Cardiac muscle cell (in vitro differentiated cells and primary cell): Measurements from ENCODE around the gene PCDH9. TPM values are rescaled to one million over a fixed set of nuclear protein-coding genes. Genes with fewer than 3 reads are reported as not detected.
A peak's percentile ranks its signal among the peaks of the same experiment; 100 is the strongest.
"Not testable (repeated sequence)": the region's sequence is repeated elsewhere in the genome, so short reads cannot be mapped to it uniquely, and the experiment has no call there.

ENCODE experiments used
- DNase-seq, 2 donors: peaks; one replicate each; pipeline versions ENCODE4 v3.0.0 to v3.0.0-alpha.2; 2010 to 2017; ENCODE audit warnings: low read depth in 1 of 2, low spot score in 1 of 2
- H3K27ac ChIP-seq: fragments of 200-600 bp; sonication (generic); 2 replicates; pipeline ENCODE4 v1.5.1; 2016
- H3K27me3 ChIP-seq: fragments of 200-600 bp; sonication (generic); 2 replicates; pipeline ENCODE4 v1.6.0; 2016; ENCODE audit warnings: control low read depth
- H3K36me3 ChIP-seq: fragments of 200-600 bp; sonication (generic); 2 replicates; pipeline ENCODE4 v1.5.1; 2016; ENCODE audit warnings: control low read depth
- H3K4me1 ChIP-seq: fragments of 200-600 bp; sonication (generic); 2 replicates; pipeline ENCODE4 v1.8.1; 2017; ENCODE audit warnings: low read depth, mild to moderate bottlenecking, mixed run types
- H3K4me3 ChIP-seq: fragments of 200-600 bp; sonication (generic); 2 replicates; pipeline ENCODE4 v1.5.1; 2016; ENCODE audit warnings: mild to moderate bottlenecking
- H3K9me3 ChIP-seq: fragments of 200-600 bp; sonication (generic); 2 replicates; pipeline ENCODE4 v1.5.1; 2017; ENCODE audit warnings: low read depth, mild to moderate bottlenecking, control low read depth
- CTCF ChIP-seq: IDR thresholded peaks from 2 replicates; pipeline ENCODE4 v1.5.1; 2012; ENCODE audit warnings: low read depth, mild to moderate bottlenecking, low read length
- polyA plus RNA-seq: library from polyadenylated mRNA; unstranded; fragments of >200 nt; fragmentation: Nextera tagmentation; extraction: Ambion mirVana; gene quantifications from 2 replicates; pipeline ENCODE4 v1.2.1, GENCODE V29; 2016
- total RNA-seq: library from RNA; depleted of rRNA; stranded (reverse); fragments of >200 nt; gene quantifications from 2 replicates; pipeline ENCODE4 v1.2.3, GENCODE V29; 2016

PCDH9 gene
- total and polyA plus RNA-seq, 2 experiments from 2014 or later = 1.6 to 2.3 TPM

DNA sequence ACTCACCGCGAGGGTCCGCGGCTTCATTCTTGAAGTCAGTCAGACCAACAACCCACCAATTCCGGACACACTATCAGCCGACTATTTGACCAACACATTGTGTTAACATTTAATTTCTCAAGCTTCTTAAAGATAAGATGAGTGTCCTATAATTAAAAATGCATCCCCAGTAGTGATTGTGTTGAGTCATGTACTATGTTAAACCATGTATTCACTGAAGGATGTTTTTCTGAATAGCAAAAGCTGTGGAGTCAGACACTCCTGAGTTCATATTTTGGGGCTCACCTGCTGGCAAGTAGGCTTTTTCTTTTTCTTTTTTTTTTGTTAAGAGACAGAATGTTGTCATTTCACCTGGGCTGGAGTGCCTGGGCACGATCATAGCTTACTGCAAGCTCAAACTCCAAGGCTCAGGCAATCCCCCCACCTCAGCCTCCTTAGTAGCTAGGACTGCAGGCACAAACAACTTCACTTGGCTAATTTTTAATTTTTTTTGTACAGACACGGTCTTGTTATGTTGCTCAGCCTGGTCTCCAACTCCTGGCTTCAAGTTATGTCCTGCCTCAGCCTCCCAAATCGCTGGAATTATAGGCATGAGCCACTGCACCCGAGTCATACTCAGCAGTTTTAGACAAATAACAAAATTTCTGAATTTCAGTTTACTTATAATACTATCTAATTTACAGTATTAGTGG, 606.9 kb downstream of the PCDH9 start:
- no peaks in the 10 kb centered on the region for H3K36me3 ChIP-seq
- no peak for TF ChIP-seq CTCF
- no peaks in the 10 kb centered on the region for H3K4me1 ChIP-seq

GRCh38 chr13:66621906-66622447, 608.2 kb downstream of the PCDH9 start:
- not testable (repeated sequence) for H3K36me3 ChIP-seq, H3K4me3 ChIP-seq, DNase-seq, H3K4me1 ChIP-seq, H3K27ac ChIP-seq, H3K9me3 ChIP-seq, H3K27me3 ChIP-seq

More for the DNA sequence above, 606.9 kb downstream of the PCDH9 start:
- no peaks in the 10 kb centered on the region for H3K27me3 ChIP-seq
- no peak for DNase-seq
- H3K4me3 ChIP-seq = no peak overlapping the region
- H3K27ac ChIP-seq = no peak overlapping the region
- H3K9me3 ChIP-seq = no peaks in the 10 kb centered on the region

DNA sequence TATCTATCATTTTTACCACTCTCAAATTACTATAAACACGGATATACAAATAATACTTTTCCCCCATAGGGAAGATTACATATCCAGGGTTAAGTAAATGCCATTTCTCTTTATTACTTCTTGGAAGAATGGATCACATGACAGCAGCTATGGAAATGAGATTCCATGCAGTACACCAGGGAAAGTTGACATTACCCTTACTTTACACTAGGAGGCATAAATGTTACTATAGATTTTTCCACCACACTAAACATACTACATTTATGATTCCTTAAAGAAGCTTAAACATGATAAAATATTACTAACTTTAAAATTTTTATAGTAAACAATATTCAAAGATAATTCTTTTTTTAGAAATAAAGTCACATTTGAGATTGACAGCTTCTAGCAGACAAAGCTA, 611.4 kb downstream of the PCDH9 start:
- peak; percentile 55 for TF ChIP-seq CTCF
- Histone ChIP-seq H3K4me1 (no peaks in the 10 kb centered on the region), H3K27me3 (no peaks in the 10 kb centered on the region), H3K27ac (no peak overlapping the region), H3K9me3 (no peaks in the 10 kb centered on the region), H3K4me3 (no peak overlapping the region), H3K36me3 (no peaks in the 10 kb centered on the region)
- peak; percentile 10 to 62 for DNase-seq

GRCh38 chr13:66617786-66618185, 612.4 kb downstream of the PCDH9 start:
- Histone ChIP-seq H3K27me3 (no peaks in the 10 kb centered on the region), H3K9me3 (no peaks in the 10 kb centered on the region), H3K4me3 (no peak overlapping the region), H3K4me1 (no peaks in the 10 kb centered on the region), H3K36me3 (no peaks in the 10 kb centered on the region), H3K27ac (no peak overlapping the region)
- TF ChIP-seq CTCF = no peak
- DNase-seq = no peak

- TF ChIP-seq CTCF = no peak
- no peaks in the 10 kb centered on the region for H3K36me3 ChIP-seq
- no peaks in the 10 kb centered on the region for H3K4me1 ChIP-seq
- no peaks in the 10 kb centered on the region for H3K9me3 ChIP-seq
- no peaks in the 10 kb centered on the region for H3K27me3 ChIP-seq
- H3K4me3 ChIP-seq = no peak overlapping the region
- DNase-seq = no peak
- H3K27ac ChIP-seq = no peak overlapping the region
Measured at GRCh38 chr13:66612983-66613382, 617.2 kb downstream of the PCDH9 start.

DNA sequence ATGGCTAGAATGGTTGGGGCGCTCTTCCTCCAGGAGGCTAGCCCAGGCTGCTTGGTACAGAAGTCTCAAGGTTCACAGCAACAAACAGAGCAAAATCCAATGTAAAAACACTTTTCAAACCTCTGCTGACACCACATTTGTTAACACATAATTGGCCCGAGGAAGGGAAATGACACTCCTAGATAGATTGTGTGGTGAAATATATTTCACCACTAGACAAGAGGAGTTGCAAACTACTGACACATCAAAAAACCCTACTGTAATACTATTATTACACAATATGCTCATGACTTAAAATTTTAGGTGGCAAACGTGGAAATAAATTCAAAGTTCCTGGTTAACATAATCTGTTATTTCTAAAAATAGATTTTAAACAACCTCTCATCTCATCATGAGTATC, 643.6 kb downstream of the PCDH9 start:
- TF ChIP-seq CTCF = no peak
- peak in 1 of 2 donors; percentile 74 for DNase-seq

More for the DNA sequence above, 643.6 kb downstream of the PCDH9 start:
- no peaks in the 10 kb centered on the region for H3K4me1 ChIP-seq
- no peak overlapping the region for H3K27ac ChIP-seq
- no peak overlapping the region for H3K4me3 ChIP-seq
- no peaks in the 10 kb centered on the region for H3K9me3 ChIP-seq
- H3K27me3 ChIP-seq = no peaks in the 10 kb centered on the region
- no peaks in the 10 kb centered on the region for H3K36me3 ChIP-seq
